IMR-90 (cell line): ENCODE results near the gene SRSF3. TPM values are rescaled to one million over a fixed set of nuclear protein-coding genes. Genes with fewer than 3 reads are reported as not detected.

Experiments
- ATAC-seq: fragments of 200-7000 bp; cut with Tn5 transposase; 2 replicates; pipeline ENCODE4 v1.9.1; 2020; ENCODE audit warnings: low read depth, mild to moderate bottlenecking, moderate library complexity
- BruUV-seq: library from RNA; stranded (reverse); fragments of 400-500 nt; replicated peaks from 2 replicates; lab custom pipeline; 2021; lab: Mats Ljungman, UMichigan
- CTCF ChIA-PET: fragments of 300-600 bp; formaldehyde crosslinking; extraction: SDS; loops from one replicate; lab custom pipeline; 2021; ENCODE audit warnings: antibody characterized with exemption; lab: Yijun Ruan, JAX
- POLR2A ChIA-PET: fragments of 300-600 bp; sonication (Branson Sonifier 250); formaldehyde crosslinking; loops from one replicate; lab custom pipeline; 2022; ENCODE audit warnings: antibody characterized with exemption; ENCODE audit not compliant: unreplicated experiment; lab: Charles Lee
- DNase-seq: peaks from one replicate; pipeline ENCODE4 v3.0.0; 2013
- H2AFZ ChIP-seq: replicated peaks from 2 replicates; pipeline ENCODE3; 2013; ENCODE audit warnings: low read length, mild to moderate bottlenecking; ENCODE audit not compliant: poor library complexity
- H2AK5ac ChIP-seq: 2 replicates; pipeline ENCODE4 v1.6.1; 2013; ENCODE audit warnings: low read depth, low read length, inconsistent platforms
- H2AK9ac ChIP-seq: replicated peaks from 2 replicates; pipeline ENCODE3; 2013; ENCODE audit warnings: mild to moderate bottlenecking, low read depth, low read length, moderate library complexity; ENCODE audit not compliant: poor library complexity
- H2BK120ac ChIP-seq: 2 replicates; pipeline ENCODE4 v1.6.1; 2013; ENCODE audit warnings: low read depth, low read length, inconsistent platforms
- H2BK15ac ChIP-seq: 3 replicates; pipeline ENCODE4 v1.6.1; 2013; ENCODE audit warnings: low read depth, low read length, inconsistent platforms
- H2BK20ac ChIP-seq: 2 replicates; pipeline ENCODE4 v1.6.1; 2013; ENCODE audit warnings: low read depth, mild to moderate bottlenecking, inconsistent platforms, low read length, moderate library complexity
- H2BK5ac ChIP-seq: 2 replicates; pipeline ENCODE4 v1.6.1; 2013; ENCODE audit warnings: mild to moderate bottlenecking, low read depth, low read length, inconsistent platforms; ENCODE audit not compliant: poor library complexity, severe bottlenecking
- H3K14ac ChIP-seq: replicated peaks from 2 replicates; pipeline ENCODE4 v1.6.1; 2013; ENCODE audit warnings: low read depth, low read length, inconsistent platforms
- H3K18ac ChIP-seq: 2 replicates; pipeline ENCODE4 v1.6.1; 2013; ENCODE audit warnings: low read depth, low read length, control low read depth
- H3K23ac ChIP-seq: 2 replicates; pipeline ENCODE4 v1.6.1; 2013; ENCODE audit warnings: low read depth, low read length, inconsistent platforms
- H3K27ac ChIP-seq: 2 replicates; pipeline ENCODE4 v1.5.1; 2013; ENCODE audit warnings: mild to moderate bottlenecking, control low read depth, low read length; ENCODE audit not compliant: insufficient read depth
- H3K27me3 ChIP-seq: 2 replicates; pipeline ENCODE4 v1.6.1; 2013; ENCODE audit warnings: low read length; ENCODE audit not compliant: control insufficient read depth, insufficient read depth
- H3K36me3 ChIP-seq: 2 replicates; pipeline ENCODE4 v1.6.1; 2013; ENCODE audit warnings: low read length, mixed read lengths; ENCODE audit not compliant: control insufficient read depth, insufficient read depth
- H3K4ac ChIP-seq: 2 replicates; pipeline ENCODE4 v1.6.1; 2013; ENCODE audit warnings: low read depth, low read length, inconsistent platforms
- H3K4me1 ChIP-seq: 2 replicates; pipeline ENCODE4 v1.6.1; 2013; ENCODE audit warnings: low read length, mixed read lengths; ENCODE audit not compliant: control insufficient read depth, insufficient read depth
- H3K4me2 ChIP-seq: 2 replicates; pipeline ENCODE4 v1.6.1; 2013; ENCODE audit warnings: low read depth, mild to moderate bottlenecking, control low read depth, low read length, moderate library complexity
- H3K4me3 ChIP-seq: 2 replicates; pipeline ENCODE4 v1.5.1; 2013; ENCODE audit warnings: low read depth, mild to moderate bottlenecking, control low read depth, low read length, moderate library complexity; ENCODE audit not compliant: insufficient read depth
- H3K56ac ChIP-seq: 2 replicates; pipeline ENCODE4 v1.6.1; 2013; ENCODE audit warnings: low read length, inconsistent platforms; ENCODE audit not compliant: insufficient read depth; ENCODE audit errors: extremely low read depth
- H3K79me1 ChIP-seq, 2 experiments: 2 replicates each; pipeline ENCODE4 v1.6.1; 2013; ENCODE audit warnings: low read length in 2 of 2, inconsistent platforms in 1 of 2, low read depth in 1 of 2
- H3K9ac ChIP-seq: 2 replicates; pipeline ENCODE4 v1.6.1; 2013; ENCODE audit warnings: low read depth, low read length, control low read depth
- H3K9me1 ChIP-seq: 2 replicates; pipeline ENCODE4 v1.6.1; 2013; ENCODE audit warnings: low read length, inconsistent platforms; ENCODE audit not compliant: insufficient read depth
- H3K9me3 ChIP-seq: 2 replicates; pipeline ENCODE4 v1.6.1; 2013; ENCODE audit warnings: low read length; ENCODE audit not compliant: control insufficient read depth, insufficient read depth
- H4K20me1 ChIP-seq: 2 replicates; pipeline ENCODE4 v1.6.1; 2013; ENCODE audit warnings: low read length, inconsistent platforms; ENCODE audit not compliant: insufficient read depth
- H4K5ac ChIP-seq: 2 replicates; pipeline ENCODE4 v1.6.1; 2013; ENCODE audit warnings: mild to moderate bottlenecking, low read depth, low read length, control low read depth
- H4K8ac ChIP-seq, 2 experiments: 2 replicates each; pipeline ENCODE4 v1.6.1; 2013; ENCODE audit warnings: low read depth in 2 of 2, low read length in 2 of 2, control low read depth in 1 of 2, inconsistent platforms in 1 of 2
- H4K91ac ChIP-seq: 2 replicates; pipeline ENCODE4 v1.6.1; 2013; ENCODE audit warnings: low read depth, low read length, inconsistent platforms; ENCODE audit not compliant: insufficient read depth
- BHLHE40 ChIP-seq: fragments of 150-350 bp; IDR thresholded peaks from 2 replicates; pipeline ENCODE4 v1.6.1; 2016; ENCODE audit warnings: mild to moderate bottlenecking, low read depth, low read length
- CTCF ChIP-seq: conservative IDR thresholded peaks from 2 replicates; pipeline ENCODE4 v1.5.1; 2012; ENCODE audit warnings: mild to moderate bottlenecking, low read depth, low read length, improper control_type of control experiment
- ELK1 ChIP-seq: fragments of 150-350 bp; IDR thresholded peaks from 2 replicates; pipeline ENCODE4 v1.6.1; 2016; ENCODE audit warnings: low read depth, mild to moderate bottlenecking, low read length, moderate library complexity, borderline replicate concordance
- FOS ChIP-seq: fragments of 150-350 bp; IDR thresholded peaks from 2 replicates; pipeline ENCODE4 v1.6.1; 2016; ENCODE audit warnings: low read depth, low read length
- MAZ ChIP-seq: IDR thresholded peaks from 2 replicates; pipeline ENCODE4 v1.6.1; 2012; ENCODE audit warnings: low read depth, mild to moderate bottlenecking, low read length, improper control_type of control experiment, moderate library complexity, borderline replicate concordance
- NFE2L2 ChIP-seq: fragments of 150-350 bp; IDR thresholded peaks from 2 replicates; pipeline ENCODE4 v1.6.1; 2016; ENCODE audit warnings: low read depth, mild to moderate bottlenecking, low read length
- POLR2A ChIP-seq: IDR thresholded peaks from 2 replicates; pipeline ENCODE4 v1.6.1; 2012; ENCODE audit warnings: mild to moderate bottlenecking, low read depth, low read length
- RAD21 ChIP-seq: IDR thresholded peaks from 2 replicates; pipeline ENCODE4 v1.6.1; 2012; ENCODE audit warnings: low read length, improper control_type of control experiment
- RCOR1 ChIP-seq: IDR thresholded peaks from 2 replicates; pipeline ENCODE4 v1.6.1; 2012; ENCODE audit warnings: mild to moderate bottlenecking, low read length, improper control_type of control experiment; ENCODE audit not compliant: insufficient replicate concordance
- RFX5 ChIP-seq: IDR thresholded peaks from 2 replicates; pipeline ENCODE4 v1.8.0; 2012; ENCODE audit warnings: low read depth, mild to moderate bottlenecking, low read length, moderate library complexity
- dilution Hi-C: fragments of 300-500 bp; cut with HindIII; formaldehyde crosslinking; loops from one replicate; pipeline ENCODE4 v1.14.3; 2018; ENCODE audit warnings: low sequenced_read_pairs; ENCODE audit not compliant: unreplicated experiment
- in situ Hi-C: fragments of 300-500 bp; cut with MboI; formaldehyde crosslinking; loops from 3 replicates; pipeline ENCODE4 v1.14.3; 2019; ENCODE audit warnings: low sequenced_read_pairs, inconsistent platforms, mixed read lengths
- intact Hi-C: fragments of 100-400 bp; cut with micrococcal nuclease; formaldehyde crosslinking; loops from 2 replicates; pipeline ENCODE4 v1.10.0; 2022
- polyA plus RNA-seq, 3 experiments: library from polyadenylated mRNA; depleted of rRNA; stranded (reverse); fragments of >200 nt; gene quantifications; 2 replicates each; pipeline ENCODE4 v1.2.3, GENCODE V29; 2012; ENCODE audit warnings: low replicate concordance in 1 of 3
- total RNA-seq: library from RNA; depleted of rRNA; stranded (reverse); fragments of >200 nt; gene quantifications from 2 replicates; pipeline ENCODE4 v1.2.3, GENCODE V29; 2012

SRSF3 gene
- total and polyA plus RNA-seq, 2 of the 4 experiments (the other 2 are of a cell fraction), result 237 to 297 TPM

- TF ChIP-seq NFE2L2, result no peak
- no peak for TF ChIP-seq RFX5
- no peak for TF ChIP-seq RCOR1
- TF ChIP-seq BHLHE40, result no peak
- no peak for TF ChIP-seq CTCF
- no peak for TF ChIP-seq ELK1
- no peak for TF ChIP-seq FOS
- no peak for TF ChIP-seq MAZ
- no peak for TF ChIP-seq POLR2A
- no peak for TF ChIP-seq RAD21
- Histone ChIP-seq H3K9me3 (peaks cover 2% of the 10 kb centered on the region; the same call in 1 of the 2 replicates), H3K23ac (no peak overlapping the region), H2BK5ac (no peak overlapping the region), H3K9me1 (peaks cover 15% of the 10 kb centered on the region), H2BK20ac (no peak overlapping the region), H3K4me3 (no peak overlapping the region), H4K91ac (no peak overlapping the region), H2BK120ac (no peak overlapping the region), H2AK5ac (no peak overlapping the region), H3K14ac (no peak overlapping the region), H4K20me1 (no peaks in the 10 kb centered on the region; the same call in 1 of the 2 replicates), H3K27me3 (no peaks in the 10 kb centered on the region), H2AFZ (no peak overlapping the region), H3K18ac (no peak overlapping the region), H3K79me1 (peaks cover 4 to 18% of the 10 kb centered on the region in 2 experiments; a peak in 3 of 4 replicates), H3K9ac (no peak overlapping the region), H3K4ac (no peak overlapping the region), H3K56ac (no peak overlapping the region), H4K5ac (no peak overlapping the region), H2AK9ac (no peak overlapping the region), H2BK15ac (no peak overlapping the region), H3K27ac (no peak overlapping the region), H3K36me3 (no peaks in the 10 kb centered on the region), H3K4me1 (peaks cover 11% of the 10 kb centered on the region), H3K4me2 (no peak overlapping the region), H4K8ac (no peak overlapping the region)
- POLR2A ChIA-PET, result no interaction called here
- in situ Hi-C loops, result no loop called here
- no TSS peak for BruUV-seq
- DNase-seq (no peak), ATAC-seq (no peak)
- dilution Hi-C loops, result no loop called here
- intact Hi-C loops, result loop anchor here (5.0 kb wide), 1 partner anchor 42 kb away; no protein-coding TSS in a partner anchor
- CTCF ChIA-PET, result no interaction called here
These were observed 19.5 kb upstream of the SRSF3 start for GRCh38 chr6:36574679-36575078.
